Measurements from ENCODE around the gene RAPGEF4. TPM values are rescaled to one million over a fixed set of nuclear protein-coding genes. Genes with fewer than 3 reads are reported as not detected.
A peak's percentile ranks its signal among the peaks of the same experiment; 100 is the strongest.

Gene RAPGEF4
- total and polyA plus RNA-seq, 2 of the 13 experiments (the other 11 are each of a cell fraction or from before 2014, with no cell fraction given): 0.78 to 0.91 TPM

- BruUV-seq (replicated peaks): no TSS peak
- ChIA-PET CTCF (ENCODE audit: low intra/inter-chr PET ratio, low total read pairs) (interaction anchor here (1.1 to 2.2 kb wide), 2 partner anchors 46 to 234 kb away, joined by 3 to 21 read pairs; no protein-coding TSS in a partner anchor), POLR2A (no interaction called here)
- no peaks in the 10 kb centered on the region for H3K79me2 ChIP-seq (ENCODE audit: insufficient read depth, low read length)
- no peaks in the 10 kb centered on the region for H4K20me1 ChIP-seq (ENCODE audit: insufficient read depth, low read length)
- in situ Hi-C loops (cut with HindIII; ENCODE audit: extremely low pct_ligation_motif_present, low pct_unique_long_range_greater_than_20kb): loop anchor here (5.0 kb wide), 1 partner anchor 46 kb away; no protein-coding TSS in a partner anchor
- peaks cover 0 to 27% of the 10 kb centered on the region in 2 experiments; a peak in 3 of 5 replicates for H3K27me3 ChIP-seq (ENCODE audit: control insufficient read depth in 1 of 2, insufficient read depth in 2 of 2, low read length in 2 of 2)
- FAIRE-seq: peak; percentile 8
- H3K4me2 ChIP-seq (ENCODE audit: low read depth, low read length): no peak overlapping the region
- no peak for ATAC-seq
- no peak overlapping the region for H3K4me3 ChIP-seq (replicated peaks in 1 of 3; ENCODE audit: insufficient read depth in 1 of 3, low read depth in 2 of 3, low read length in 3 of 3)
- H3K4me1 ChIP-seq (ENCODE audit: insufficient read depth, low read length): no peaks in the 10 kb centered on the region
- no peak for DNase-seq (ENCODE audit: low spot score)
- intact Hi-C loops (cut with micrococcal nuclease; ENCODE audit: unreplicated experiment): loop anchor here (5.0 kb wide), 1 partner anchor 236 kb away; no protein-coding TSS in a partner anchor
- no peak overlapping the region for H2AFZ ChIP-seq (ENCODE audit: low read length)
- no peaks in the 10 kb centered on the region for H3K9me3 ChIP-seq (ENCODE audit: low read length)
- 15% methylated on average over 4 of the region's 4 CpGs for WGBS (ENCODE audit: low lambda C conversion rate)
- TF ChIP-seq UBTF (CRISPR knock-in tag; IDR thresholded peaks at IDR 0.05): no peak
- no peak for TF ChIP-seq MXI1 (IDR thresholded peaks at IDR 0.05; ENCODE audit: borderline replicate concordance, low read depth, low read length)
- TF ChIP-seq ZNF468 (CRISPR knock-in tag; IDR thresholded peaks at IDR 0.05): no peak
- TF ChIP-seq ZNF501 (CRISPR knock-in tag; IDR thresholded peaks at IDR 0.05): no peak
- no peak for TF ChIP-seq SOX6 (IDR thresholded peaks at IDR 0.05)
- no peak for TF ChIP-seq SOX6 (CRISPR knock-in tag; IDR thresholded peaks at IDR 0.05)
- no peak for TF ChIP-seq ZNF44 (CRISPR knock-in tag; IDR thresholded peaks at IDR 0.05)
- TF ChIP-seq NFE2 (CRISPR knock-in tag; IDR thresholded peaks at IDR 0.05): no peak
- TF ChIP-seq, protein P1, sequence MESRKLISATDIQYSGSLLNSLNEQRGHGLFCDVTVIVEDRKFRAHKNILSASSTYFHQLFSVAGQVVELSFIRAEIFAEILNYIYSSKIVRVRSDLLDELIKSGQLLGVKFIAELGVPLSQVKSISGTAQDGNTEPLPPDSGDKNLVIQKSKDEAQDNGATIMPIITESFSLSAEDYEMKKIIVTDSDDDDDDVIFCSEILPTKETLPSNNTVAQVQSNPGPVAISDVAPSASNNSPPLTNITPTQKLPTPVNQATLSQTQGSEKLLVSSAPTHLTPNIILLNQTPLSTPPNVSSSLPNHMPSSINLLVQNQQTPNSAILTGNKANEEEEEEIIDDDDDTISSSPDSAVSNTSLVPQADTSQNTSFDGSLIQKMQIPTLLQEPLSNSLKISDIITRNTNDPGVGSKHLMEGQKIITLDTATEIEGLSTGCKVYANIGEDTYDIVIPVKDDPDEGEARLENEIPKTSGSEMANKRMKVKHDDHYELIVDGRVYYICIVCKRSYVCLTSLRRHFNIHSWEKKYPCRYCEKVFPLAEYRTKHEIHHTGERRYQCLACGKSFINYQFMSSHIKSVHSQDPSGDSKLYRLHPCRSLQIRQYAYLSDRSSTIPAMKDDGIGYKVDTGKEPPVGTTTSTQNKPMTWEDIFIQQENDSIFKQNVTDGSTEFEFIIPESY (CRISPR knock-in tag; IDR thresholded peaks at IDR 0.05): no peak
- TF ChIP-seq ZNF30 (CRISPR knock-in tag; IDR thresholded peaks at IDR 0.05): no peak
- TF ChIP-seq ZKSCAN8 (CRISPR knock-in tag; IDR thresholded peaks at IDR 0.05; ENCODE audit: borderline replicate concordance): no peak
- no peak for TF ChIP-seq PAWR (CRISPR knock-in tag; IDR thresholded peaks at IDR 0.05; ENCODE audit: borderline replicate concordance)
- H3K36me3 ChIP-seq (replicated peaks in 1 of 2; ENCODE audit: control insufficient read depth in 1 of 2, insufficient read depth in 2 of 2, low read length in 2 of 2): no peaks in the 10 kb centered on the region
- no peak overlapping the region for H3K9ac ChIP-seq (ENCODE audit: insufficient read depth, low read depth, low read length)
- no peak overlapping the region for H3K27ac ChIP-seq (ENCODE audit: extremely low read length, insufficient read depth, low read length)
Observed at GRCh38 chr2:172976116-172976515, 240.5 kb downstream of the RAPGEF4 start.

Data from HepG2 (cell line).